Inflammatory macrophage treated with lipopolysaccharide for 1 hour (primary cell): Measurements from ENCODE around the gene NEK2.
"Not testable (repeated sequence)": the region's sequence is repeated elsewhere in the genome, so short reads cannot be mapped to it uniquely, and the experiment has no call there.

Source experiments
- DNase-seq, 2 donors: peaks; one replicate each; pipeline ENCODE4 v3.0.0-alpha.2; 2020 to 2022

The NEK2 gene

GRCh38 chr1:211675230-211676105 lies at the start of gene NEK2:
Gene NEK2 (minus strand): TSS chr1:211675621. CDS start chr1:211675479, 142 bp downstream.
- DNase-seq = peak; percentile 90 to 92

GRCh38 chr1:211724687-211725196 lies 49.3 kb upstream of the NEK2 start:
- no peak for DNase-seq

- DNase-seq = peak in 1 of 2 donors; percentile 17
Measured at GRCh38 chr1:211723273-211723672, 47.9 kb upstream of the NEK2 start.

DNA sequence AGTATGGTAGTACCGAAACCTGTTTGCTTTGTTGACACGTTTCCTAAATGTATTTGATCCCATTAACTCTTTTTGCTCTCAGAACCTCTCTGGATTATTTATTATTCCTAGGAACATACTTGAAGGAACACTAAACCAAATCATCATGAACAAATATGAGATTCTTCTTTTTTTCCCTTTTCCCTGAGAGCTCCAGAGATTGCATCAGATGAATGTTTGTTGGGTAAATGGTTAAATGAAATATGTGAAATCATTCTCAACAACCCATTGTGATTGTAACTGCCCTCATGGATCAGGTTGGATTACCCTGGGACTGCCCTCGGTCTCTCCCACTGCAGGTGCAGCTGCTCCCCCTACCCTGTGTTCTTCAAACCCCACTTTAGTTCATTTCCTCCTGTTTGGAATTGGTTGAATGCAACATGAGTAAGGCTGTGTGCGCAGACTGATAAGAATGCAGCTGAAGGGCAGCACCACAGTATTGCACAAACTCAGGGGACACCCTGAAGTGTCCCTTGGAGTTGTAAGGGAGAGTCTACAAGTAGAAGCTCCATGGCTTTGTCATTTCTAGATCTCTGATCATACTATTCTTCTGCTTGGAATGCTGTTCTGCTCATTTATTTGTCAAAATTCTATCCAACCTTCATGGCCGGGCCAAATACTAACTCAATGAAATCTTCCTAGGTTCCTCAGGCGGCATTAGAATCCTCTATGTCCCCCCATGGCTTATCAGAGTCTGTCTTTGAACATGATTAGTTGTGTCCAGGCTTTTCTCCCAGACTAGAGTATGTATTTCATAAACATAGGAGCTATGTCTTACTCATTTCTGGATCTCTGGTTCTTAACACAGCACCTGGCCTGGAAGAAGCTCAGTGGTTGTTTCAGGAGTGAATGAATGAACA lies 47.1 kb upstream of the NEK2 start:
- no peak for DNase-seq

- DNase-seq = not testable (repeated sequence)
Measured at GRCh38 chr1:211716555-211716954, 41.1 kb upstream of the NEK2 start.

DNA sequence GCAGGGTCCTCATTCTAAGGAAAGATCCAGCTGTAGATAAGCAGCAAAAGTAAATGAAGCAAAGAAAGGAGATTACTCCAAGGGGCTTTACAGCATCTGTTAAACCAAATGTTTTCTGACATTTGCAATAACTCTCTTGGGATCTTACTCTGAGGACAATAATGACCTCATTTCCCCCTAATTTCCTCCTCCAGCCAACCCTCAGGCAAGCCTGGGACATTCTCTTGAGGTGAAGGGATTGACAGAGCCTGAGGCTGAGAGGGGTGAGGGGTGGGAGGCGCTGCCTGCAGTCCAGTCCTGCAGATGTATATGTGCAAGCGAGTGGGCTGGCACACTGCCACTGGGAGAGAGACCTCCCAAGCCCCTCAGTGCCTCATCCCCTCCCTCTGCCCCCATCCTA lies 40.5 kb upstream of the NEK2 start:
- DNase-seq = no peak

DNA sequence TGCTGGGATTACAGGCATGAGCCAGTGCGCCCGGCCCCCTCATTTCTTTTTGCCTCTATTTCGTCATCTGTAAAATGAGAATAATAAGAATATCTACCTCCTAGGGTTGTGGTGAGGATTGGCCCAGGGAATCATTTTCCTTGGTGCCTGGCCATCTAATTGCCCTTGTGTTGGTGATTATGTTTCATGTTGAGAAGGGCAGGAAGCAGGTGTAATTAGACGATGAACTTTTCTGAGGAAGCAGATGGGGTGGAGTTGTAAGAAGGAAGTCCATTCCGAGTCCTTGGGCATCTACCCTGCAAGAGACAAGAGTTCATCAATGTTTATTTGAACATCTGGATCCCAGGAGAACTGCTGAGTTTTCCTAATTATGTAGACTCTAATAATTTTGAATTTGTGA lies 38.7 kb upstream of the NEK2 start:
- DNase-seq = no peak

GRCh38 chr1:211713231-211713630 lies 37.8 kb upstream of the NEK2 start:
- no peak for DNase-seq

GRCh38 chr1:211711315-211711705 lies 35.9 kb upstream of the NEK2 start:
- no peak for DNase-seq

DNA sequence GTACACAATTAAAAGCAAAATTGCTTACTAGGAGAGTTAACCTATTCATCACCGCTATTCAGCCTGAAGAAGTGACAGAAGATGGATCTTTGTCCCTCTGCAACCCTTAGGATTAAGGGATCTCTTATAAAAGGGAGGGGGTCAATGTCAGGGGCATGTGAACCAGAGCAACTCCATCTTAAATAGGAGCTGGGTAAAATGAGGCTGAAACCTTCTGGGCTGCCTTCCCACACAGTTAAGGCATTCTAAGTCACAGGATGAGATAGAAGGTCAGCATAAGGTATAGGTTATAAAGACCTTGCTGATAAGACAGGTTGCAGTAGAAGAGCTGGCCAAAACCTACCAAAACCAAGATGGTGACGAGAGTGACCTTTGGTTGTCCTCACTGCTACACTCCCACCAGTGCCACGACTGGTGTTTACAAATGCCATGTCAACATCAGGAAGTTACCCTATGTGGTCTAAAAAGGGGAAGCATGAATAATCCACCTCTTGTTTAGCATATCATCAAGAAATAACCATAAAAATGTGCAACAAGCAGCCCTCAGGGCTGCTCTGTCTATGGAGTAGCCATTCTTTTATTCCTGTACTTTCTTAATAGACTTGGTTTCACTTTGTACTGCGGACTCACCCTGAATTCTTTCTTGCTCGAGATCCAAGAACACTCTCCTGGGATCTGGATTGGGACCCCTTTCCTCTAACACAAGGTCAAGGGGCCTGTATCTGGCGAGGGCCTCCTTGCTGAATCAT lies 35.3 kb upstream of the NEK2 start:
- DNase-seq = peak; percentile 66 to 79

DNA sequence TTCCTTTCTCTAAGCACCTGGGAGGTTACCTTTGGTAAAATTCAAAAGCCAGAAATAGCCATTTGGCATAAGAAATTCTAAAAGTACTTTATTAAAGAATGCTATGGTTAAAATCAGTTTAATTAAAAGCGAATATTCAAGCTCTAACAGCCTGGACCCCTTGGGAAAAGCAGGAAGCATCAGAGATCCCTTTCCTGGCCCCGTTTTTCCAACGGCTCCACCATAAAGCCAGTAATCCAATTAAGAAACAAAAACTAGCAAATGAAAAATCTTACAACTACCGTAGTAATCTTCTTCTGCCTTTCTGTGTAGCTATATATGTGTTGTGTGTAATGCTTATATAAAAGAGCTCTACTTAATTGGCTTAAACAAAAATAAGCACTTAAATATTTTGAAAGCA lies 33.5 kb upstream of the NEK2 start:
- no peak for DNase-seq

- no peak for DNase-seq
Measured at GRCh38 chr1:211708006-211708405, 32.6 kb upstream of the NEK2 start.

DNA sequence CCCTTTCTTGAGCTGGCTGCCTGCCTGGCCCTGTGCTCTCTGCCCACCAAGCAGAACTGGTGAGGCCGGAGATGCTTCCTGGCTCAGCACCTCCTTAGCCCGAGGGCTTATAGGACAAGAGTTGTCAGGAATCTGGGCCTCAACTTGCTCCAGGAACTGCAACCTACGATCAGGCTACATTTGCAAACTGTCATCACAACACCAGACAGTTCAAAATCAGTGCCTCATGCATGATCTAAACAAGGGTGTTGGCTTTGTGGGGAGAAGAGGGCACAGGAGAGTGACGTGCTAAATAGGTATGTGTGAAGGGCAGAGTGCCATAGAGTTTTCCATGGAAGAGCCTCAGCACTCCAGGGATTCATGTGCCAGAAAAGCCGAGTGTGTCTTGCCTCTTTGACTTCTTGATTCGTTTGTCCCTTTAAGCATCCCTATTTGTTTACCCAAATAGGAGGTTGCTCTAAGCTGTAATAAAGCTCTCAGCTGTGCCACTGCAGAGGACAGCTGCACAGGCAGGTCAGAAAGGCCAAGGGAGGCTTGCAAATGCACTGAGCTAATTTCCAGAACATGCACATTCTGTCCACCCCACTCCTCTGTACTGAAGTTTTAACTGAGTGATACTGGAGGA lies 30.2 kb upstream of the NEK2 start:
- no peak for DNase-seq

GRCh38 chr1:211704543-211704942 lies 29.1 kb upstream of the NEK2 start:
- no peak for DNase-seq

- no peak for DNase-seq
Measured at GRCh38 chr1:211703812-211704537, 28.6 kb upstream of the NEK2 start.

GRCh38 chr1:211701733-211702132 lies 26.3 kb upstream of the NEK2 start:
- DNase-seq = no peak

DNA sequence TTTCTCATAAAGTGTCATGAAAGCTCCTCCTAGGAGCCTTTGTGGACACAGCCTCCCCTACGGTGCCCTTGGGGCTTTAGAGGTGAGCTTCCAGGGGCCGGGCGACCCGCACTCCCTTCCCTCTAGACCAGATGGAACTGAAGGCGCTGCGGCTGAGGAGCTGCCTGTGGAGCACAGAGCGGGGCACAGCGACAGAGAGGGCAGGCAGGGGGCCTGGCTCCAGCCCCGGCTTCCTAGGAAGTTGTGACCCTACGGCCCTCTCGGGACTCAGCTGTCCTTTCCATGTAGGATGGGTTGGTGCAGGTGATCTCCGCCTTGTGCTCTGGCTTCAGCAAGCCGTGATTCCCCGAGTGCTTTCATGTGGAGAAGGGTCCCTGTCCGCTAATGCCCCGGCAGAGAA lies 23.6 kb upstream of the NEK2 start:
- DNase-seq = no peak

DNA sequence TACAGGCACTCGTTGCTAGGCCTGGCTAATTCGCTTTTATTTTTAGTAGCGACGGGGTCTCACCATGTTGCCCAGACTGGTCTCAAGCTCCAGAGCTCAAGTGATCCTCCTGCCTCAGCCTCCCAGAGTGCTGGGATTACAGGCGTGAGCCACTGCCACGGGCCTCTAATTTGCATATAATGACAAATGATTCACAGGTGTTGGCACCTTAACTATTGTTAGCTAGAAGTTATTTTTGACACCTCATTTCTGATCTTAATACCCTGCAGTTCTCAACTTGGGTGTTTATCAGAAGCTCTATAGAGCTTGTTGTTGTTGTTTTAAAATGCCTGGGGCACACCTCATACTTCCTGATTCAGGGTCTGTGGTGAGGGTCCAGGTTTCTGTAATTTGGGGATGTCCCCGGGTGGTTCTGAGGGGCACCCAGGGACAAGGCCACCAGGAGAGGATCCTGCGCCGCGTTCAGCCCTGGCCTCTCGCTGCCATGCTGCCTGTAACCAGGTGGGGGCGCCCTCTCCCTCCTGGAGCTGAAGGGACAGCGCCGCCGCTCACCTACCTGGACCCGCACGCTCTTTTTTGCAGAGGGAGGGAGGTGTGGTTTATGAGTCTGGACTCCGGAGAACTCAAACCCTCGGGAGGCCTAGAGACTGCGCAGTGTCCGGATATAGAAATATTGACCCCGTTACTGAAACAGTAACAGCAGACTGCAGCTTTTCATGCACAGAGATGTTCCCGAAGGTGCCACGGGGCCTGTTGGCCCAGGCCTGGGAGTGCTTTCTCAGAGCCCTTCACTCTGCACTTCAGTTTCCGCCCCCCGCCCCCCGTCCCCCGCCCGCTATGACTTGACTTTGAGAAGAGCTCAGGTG lies 23.0 kb upstream of the NEK2 start:
- DNase-seq = peak; percentile 20 to 83

- DNase-seq = no peak
Measured at GRCh38 chr1:211697356-211697755, 21.9 kb upstream of the NEK2 start.

- DNase-seq = peak; percentile 50 to 74
Measured at GRCh38 chr1:211695135-211695816, 19.9 kb upstream of the NEK2 start.
